PC-9 (cell line): Measurements from ENCODE around the gene PPARA. TPM values are rescaled to one million over a fixed set of nuclear protein-coding genes. Genes with fewer than 3 reads are reported as not detected.

Experiments
- BruUV-seq: library from RNA; stranded (reverse); fragments of 400-500 nt; replicated peaks from 2 replicates; lab custom pipeline; 2021; lab: Mats Ljungman, UMichigan
- CTCF ChIA-PET: fragments of 300-600 bp; sonication (Branson Sonifier 250); formaldehyde crosslinking; loops from one replicate; lab custom pipeline; 2022; ENCODE audit warnings: antibody characterized with exemption; lab: Charles Lee
- POLR2A ChIA-PET: fragments of 300-600 bp; sonication (Branson Sonifier 250); formaldehyde crosslinking; loops from one replicate; lab custom pipeline; 2022; ENCODE audit warnings: antibody characterized with exemption; ENCODE audit not compliant: unreplicated experiment; lab: Charles Lee
- DNase-seq, 2 experiments: peaks; one replicate each; pipeline versions ENCODE4 v3.0.0 to v3.0.0-alpha.2; 2015 to 2022; ENCODE audit warnings: mixed read lengths in 1 of 2
- H2AFZ ChIP-seq: fragments of 200-600 bp; sonication (generic); 2 replicates; pipeline ENCODE4 v1.8.1; 2017; ENCODE audit warnings: antibody characterized with exemption
- H3F3A ChIP-seq: fragments of 200-600 bp; sonication (generic); 2 replicates; pipeline ENCODE4 v1.8.1; 2017; ENCODE audit warnings: antibody characterized with exemption, mild to moderate bottlenecking, low read depth; ENCODE audit not compliant: insufficient read depth
- H3K27ac ChIP-seq: fragments of 200-600 bp; sonication (generic); 2 replicates; pipeline ENCODE4 v1.6.1; 2016; ENCODE audit warnings: mixed run types
- H3K27me3 ChIP-seq: fragments of 200-600 bp; sonication (generic); 2 replicates; pipeline ENCODE4 v1.6.1; 2016; ENCODE audit warnings: low read depth, mixed run types; ENCODE audit not compliant: insufficient read depth
- H3K36me3 ChIP-seq: fragments of 200-600 bp; sonication (generic); 2 replicates; pipeline ENCODE4 v1.6.1; 2016; ENCODE audit warnings: low read depth, mixed run types
- H3K4me1 ChIP-seq: fragments of 200-600 bp; sonication (generic); replicated peaks from 2 replicates; pipeline ENCODE4 v1.6.1; 2016; ENCODE audit warnings: mixed run types; ENCODE audit not compliant: insufficient read depth
- H3K4me2 ChIP-seq: fragments of 200-600 bp; sonication (generic); 2 replicates; pipeline ENCODE4 v1.6.1; 2017; ENCODE audit warnings: mixed run types
- H3K4me3 ChIP-seq: fragments of 200-600 bp; sonication (generic); 2 replicates; pipeline ENCODE4 v1.6.1; 2016; ENCODE audit warnings: mixed run types
- H3K79me2 ChIP-seq: fragments of 200-600 bp; sonication (generic); 2 replicates; pipeline ENCODE4 v1.6.1; 2017; ENCODE audit warnings: low read depth, mixed run types
- H3K9me2 ChIP-seq: fragments of 200-600 bp; sonication (generic); 2 replicates; pipeline ENCODE4 v1.8.1; 2017; ENCODE audit warnings: mild to moderate bottlenecking; ENCODE audit not compliant: insufficient read depth
- H3K9me3 ChIP-seq: fragments of 200-600 bp; sonication (generic); 2 replicates; pipeline ENCODE4 v1.8.1; 2016; ENCODE audit warnings: low read depth; ENCODE audit not compliant: insufficient read depth
- H4K20me1 ChIP-seq: fragments of 200-600 bp; sonication (generic); 2 replicates; pipeline ENCODE4 v1.8.1; 2017; ENCODE audit not compliant: insufficient read depth
- EZH2 ChIP-seq: fragments of 200-600 bp; sonication (generic); IDR thresholded peaks from 2 replicates; pipeline ENCODE4 v1.8.0; 2017; ENCODE audit warnings: antibody characterized with exemption, low read depth
- intact Hi-C: fragments of 100-400 bp; cut with micrococcal nuclease; formaldehyde crosslinking; loops from one replicate; pipeline ENCODE4 v1.10.0; 2022; ENCODE audit not compliant: unreplicated experiment
- total RNA-seq: library from RNA; stranded (reverse); gene quantifications from 2 replicates; pipeline ENCODE4 v1.2.3, GENCODE V29; 2021
- TF ChIP-seq, protein P1 (sequence below): fragments of 200-600 bp; sonication (generic); conservative IDR thresholded peaks from 2 replicates; pipeline ENCODE4 v1.6.1; 2017; ENCODE audit warnings: mixed run types, antibody characterized with exemption, mild to moderate bottlenecking, moderate library complexity

Gene PPARA
- total RNA-seq, 1 experiment from 2014 or later = 43.9 TPM

DNA sequence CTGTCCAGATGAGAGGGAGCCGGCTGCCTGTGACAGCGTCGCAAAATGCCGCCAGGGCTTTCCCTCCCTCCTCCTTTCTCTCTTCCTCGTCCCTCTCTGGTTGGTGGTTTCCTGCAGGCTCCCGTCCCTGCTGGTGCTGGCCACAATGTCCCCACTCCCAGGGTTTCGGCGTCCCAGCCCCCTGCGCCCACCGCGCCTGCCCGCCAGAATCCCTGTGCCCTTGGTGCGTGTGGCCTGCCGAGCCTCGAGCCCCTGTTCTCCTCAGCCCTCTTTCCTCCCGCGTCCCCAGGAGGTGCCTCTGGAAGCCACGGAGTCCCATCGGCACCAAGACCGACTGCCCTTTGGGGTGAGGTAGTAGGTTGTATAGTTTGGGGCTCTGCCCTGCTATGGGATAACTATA is 37.9 kb upstream of the PPARA start:
- intact Hi-C loops = loop anchor here (10.0 kb wide), 2 partner anchors 468 to 538 kb away; no protein-coding TSS in a partner anchor
- peaks cover 6% of the 10 kb centered on the region for H4K20me1 ChIP-seq
- no peaks in the 10 kb centered on the region for H3K9me3 ChIP-seq
- no TSS peak for BruUV-seq
- no peak for DNase-seq
- TF ChIP-seq, protein P1, sequence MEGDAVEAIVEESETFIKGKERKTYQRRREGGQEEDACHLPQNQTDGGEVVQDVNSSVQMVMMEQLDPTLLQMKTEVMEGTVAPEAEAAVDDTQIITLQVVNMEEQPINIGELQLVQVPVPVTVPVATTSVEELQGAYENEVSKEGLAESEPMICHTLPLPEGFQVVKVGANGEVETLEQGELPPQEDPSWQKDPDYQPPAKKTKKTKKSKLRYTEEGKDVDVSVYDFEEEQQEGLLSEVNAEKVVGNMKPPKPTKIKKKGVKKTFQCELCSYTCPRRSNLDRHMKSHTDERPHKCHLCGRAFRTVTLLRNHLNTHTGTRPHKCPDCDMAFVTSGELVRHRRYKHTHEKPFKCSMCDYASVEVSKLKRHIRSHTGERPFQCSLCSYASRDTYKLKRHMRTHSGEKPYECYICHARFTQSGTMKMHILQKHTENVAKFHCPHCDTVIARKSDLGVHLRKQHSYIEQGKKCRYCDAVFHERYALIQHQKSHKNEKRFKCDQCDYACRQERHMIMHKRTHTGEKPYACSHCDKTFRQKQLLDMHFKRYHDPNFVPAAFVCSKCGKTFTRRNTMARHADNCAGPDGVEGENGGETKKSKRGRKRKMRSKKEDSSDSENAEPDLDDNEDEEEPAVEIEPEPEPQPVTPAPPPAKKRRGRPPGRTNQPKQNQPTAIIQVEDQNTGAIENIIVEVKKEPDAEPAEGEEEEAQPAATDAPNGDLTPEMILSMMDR = no peak
- TF ChIP-seq EZH2 = no peak
- peaks cover 7% of the 10 kb centered on the region for H3K36me3 ChIP-seq
- no peak overlapping the region for H3K27ac ChIP-seq
- H3F3A ChIP-seq = peaks cover 54% of the 10 kb centered on the region
- no peak overlapping the region for H3K4me3 ChIP-seq
- H3K79me2 ChIP-seq = no peaks in the 10 kb centered on the region
- H3K9me2 ChIP-seq = no peaks in the 10 kb centered on the region
- ChIA-PET POLR2A (interaction anchor here (0.6 kb wide), 1 partner anchor 59 kb away, joined by 5 read pairs; no protein-coding TSS in a partner anchor), CTCF (interaction anchor here (0.6 kb wide), 1 partner anchor 106 kb away, joined by 3 read pairs; no protein-coding TSS in a partner anchor)
- no peak overlapping the region for H3K4me2 ChIP-seq
- no peaks in the 10 kb centered on the region for H3K27me3 ChIP-seq
- no peak overlapping the region for H2AFZ ChIP-seq
- H3K4me1 ChIP-seq = peaks cover 5% of the 10 kb centered on the region; the same call in 1 of the 2 replicates

DNA sequence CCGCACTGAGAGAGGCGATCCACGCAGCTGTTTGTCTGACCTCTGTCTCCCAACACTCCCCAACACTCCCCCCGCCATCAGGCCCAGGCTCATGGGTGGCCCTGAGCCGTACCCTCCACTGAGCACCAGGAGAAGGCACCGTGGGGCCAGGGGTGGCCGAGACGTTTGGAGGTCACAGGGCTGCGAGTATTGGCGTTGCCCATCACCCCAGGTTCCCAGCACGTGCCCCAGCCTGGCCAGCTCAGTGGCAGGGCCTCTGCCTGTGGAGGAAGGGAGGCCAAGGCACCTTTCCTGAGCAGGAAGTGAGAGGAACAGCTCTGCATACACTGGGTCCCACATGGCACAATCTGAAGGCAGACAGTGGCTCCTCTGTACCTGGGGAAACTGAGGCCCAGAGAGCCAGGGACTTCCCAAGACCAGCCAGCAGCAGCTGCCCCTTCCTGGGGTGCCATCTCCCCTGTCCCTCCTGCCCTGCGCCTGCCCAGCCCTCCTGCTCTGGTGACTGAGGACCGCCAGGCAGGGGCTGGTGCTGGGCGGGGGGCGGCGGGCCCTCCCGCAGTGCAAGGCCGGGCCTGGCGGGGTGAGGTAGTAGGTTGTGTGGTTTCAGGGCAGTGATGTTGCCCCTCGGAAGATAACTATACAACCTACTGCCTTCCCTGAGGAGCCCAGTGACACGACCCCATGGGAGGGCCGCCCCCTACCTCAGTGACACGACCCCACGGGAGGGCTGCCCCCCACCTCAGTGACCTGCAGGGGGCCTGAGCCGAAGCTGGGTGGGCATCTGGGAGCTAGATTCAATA is 37.0 kb upstream of the PPARA start:
- H2AFZ ChIP-seq = no peak overlapping the region
- H3K27ac ChIP-seq = no peak overlapping the region
- H3K9me3 ChIP-seq = no peaks in the 10 kb centered on the region
- H3K4me2 ChIP-seq = no peak overlapping the region
- H3K27me3 ChIP-seq = no peaks in the 10 kb centered on the region
- no peaks in the 10 kb centered on the region for H3K9me2 ChIP-seq
- peaks cover 5% of the 10 kb centered on the region; the same call in 1 of the 2 replicates for H3K4me1 ChIP-seq
- no peak overlapping the region for H3K4me3 ChIP-seq
- peaks cover 48% of the 10 kb centered on the region for H3F3A ChIP-seq
- intact Hi-C loops = loop anchor here (10.0 kb wide), 2 partner anchors 469 to 539 kb away; no protein-coding TSS in a partner anchor
- ChIA-PET POLR2A (interaction anchor here (0.6 kb wide), 2 partner anchors 60 to 76 kb away, joined by 5 read pairs; no protein-coding TSS in a partner anchor), CTCF (interaction anchor here (0.6 to 0.8 kb wide), 2 partner anchors 107 kb away, joined by 3 read pairs; no protein-coding TSS in a partner anchor)
- H3K36me3 ChIP-seq = peaks cover 7% of the 10 kb centered on the region
- no peak for DNase-seq
- no TSS peak for BruUV-seq
- TF ChIP-seq, protein P1 = no peak
- no peak for TF ChIP-seq EZH2
- no peaks in the 10 kb centered on the region for H3K79me2 ChIP-seq
- H4K20me1 ChIP-seq = peaks cover 6% of the 10 kb centered on the region

DNA sequence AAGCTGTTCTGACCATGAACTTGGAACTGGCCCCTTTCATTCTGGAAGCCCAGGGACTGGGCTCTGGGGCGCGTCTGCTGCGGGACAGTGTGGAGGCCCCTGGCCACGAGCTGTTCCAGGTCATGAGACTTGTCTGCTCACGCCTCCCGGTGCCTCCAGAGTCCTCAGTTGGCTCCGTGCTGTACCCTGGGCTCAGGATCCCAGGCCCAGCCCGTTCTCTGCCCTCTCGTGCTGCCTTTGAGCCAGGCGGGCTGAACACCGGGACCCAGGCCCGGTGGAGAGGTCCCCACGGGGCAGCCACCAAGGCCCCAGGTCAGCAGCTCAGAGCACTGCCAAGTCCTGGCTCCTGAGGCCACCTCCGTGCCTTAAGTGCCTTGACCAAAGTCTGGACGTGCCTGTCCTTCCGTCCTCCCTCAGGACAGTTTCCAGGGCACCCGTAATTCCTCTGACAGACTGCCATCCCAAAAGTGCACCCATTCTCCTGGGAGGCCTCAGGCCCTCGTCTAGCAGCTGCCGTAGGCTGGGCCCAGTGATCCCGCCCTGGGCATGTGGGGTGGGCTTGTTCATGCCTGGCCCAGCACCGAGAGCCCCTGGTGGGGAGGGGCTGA is 36.3 kb upstream of the PPARA start:
- H3K27ac ChIP-seq = no peak overlapping the region
- intact Hi-C loops = loop anchor here (10.0 kb wide), 2 partner anchors 469 to 539 kb away; no protein-coding TSS in a partner anchor
- DNase-seq = no peak
- BruUV-seq = no TSS peak
- H3K4me1 ChIP-seq = peaks cover 3% of the 10 kb centered on the region; the same call in 1 of the 2 replicates
- H3K27me3 ChIP-seq = no peaks in the 10 kb centered on the region
- H3K36me3 ChIP-seq = peaks cover 7% of the 10 kb centered on the region
- ChIA-PET POLR2A (interaction anchor here (0.6 kb wide), 2 partner anchors 55 to 101 kb away, joined by 5 to 8 read pairs; no protein-coding TSS in a partner anchor), CTCF (interaction anchor here (0.8 kb wide), 1 partner anchor 107 kb away, joined by 3 read pairs; no protein-coding TSS in a partner anchor)
- H3F3A ChIP-seq = peaks cover 46% of the 10 kb centered on the region
- no peaks in the 10 kb centered on the region for H3K79me2 ChIP-seq
- H2AFZ ChIP-seq = no peak overlapping the region
- no peak overlapping the region for H3K4me3 ChIP-seq
- H4K20me1 ChIP-seq = peaks cover 6% of the 10 kb centered on the region; the same call in 1 of the 2 replicates
- H3K9me3 ChIP-seq = no peaks in the 10 kb centered on the region
- TF ChIP-seq, protein P1 = no peak
- TF ChIP-seq EZH2 = no peak
- no peak overlapping the region for H3K4me2 ChIP-seq
- H3K9me2 ChIP-seq = no peaks in the 10 kb centered on the region
